Endothelial cell (in vitro differentiated cells): ENCODE data around the gene COL25A1. TPM values are rescaled to one million over a fixed set of nuclear protein-coding genes. Genes with fewer than 3 reads are reported as not detected.
"Not testable (repeated sequence)": the region's sequence is repeated elsewhere in the genome, so short reads cannot be mapped to it uniquely, and the experiment has no call there.

ENCODE experiments used
- DNase-seq: peaks from one replicate; pipeline ENCODE4 v3.0.0; 2021; ENCODE audit warnings: low spot score
- H3K27ac Mint-ChIP-seq: one replicate; pipeline ENCODE4 v1.8.0; 2021; ENCODE audit warnings: mixed read lengths, inconsistent platforms; ENCODE audit not compliant: unreplicated experiment
- H3K27me3 Mint-ChIP-seq: one replicate; pipeline ENCODE4 v1.8.0; 2021; ENCODE audit warnings: mild to moderate bottlenecking, moderate library complexity, mixed read lengths, inconsistent platforms; ENCODE audit not compliant: unreplicated experiment
- H3K36me3 Mint-ChIP-seq: one replicate; pipeline ENCODE4 v1.8.0; 2021; ENCODE audit warnings: mild to moderate bottlenecking, low read depth, mixed read lengths, inconsistent platforms; ENCODE audit not compliant: unreplicated experiment
- H3K4me1 Mint-ChIP-seq: one replicate; pipeline ENCODE4 v1.8.0; 2021; ENCODE audit warnings: mild to moderate bottlenecking, mixed read lengths, inconsistent platforms; ENCODE audit not compliant: unreplicated experiment
- H3K4me3 Mint-ChIP-seq: one replicate; pipeline ENCODE4 v1.8.0; 2021; ENCODE audit warnings: mild to moderate bottlenecking, mixed read lengths, inconsistent platforms; ENCODE audit not compliant: unreplicated experiment
- H3K9me3 Mint-ChIP-seq: one replicate; pipeline ENCODE4 v1.8.0; 2021; ENCODE audit warnings: mixed read lengths, inconsistent platforms; ENCODE audit not compliant: unreplicated experiment
- total RNA-seq: library from RNA; stranded (reverse); fragmentation: NEBNext Ultra II Directional; extraction: Animal tissue kit (Norgen Biotek cat#: 25700); gene quantifications from one replicate; pipeline ENCODE4 v1.2.1, GENCODE V29; 2021; ENCODE audit not compliant: unreplicated experiment
- TF ChIP-seq, protein P1 (sequence below): fragments of 200-600 bp; sonication (generic); IDR thresholded peaks from one replicate; pipeline ENCODE4 v1.5.0; 2021; ENCODE audit warnings: antibody characterized with exemption; ENCODE audit not compliant: unreplicated experiment

COL25A1 gene
- total RNA-seq, 1 donor from 2014 or later, result 22.7 TPM

- Mint-ChIP-seq H3K4me3 (no peak overlapping the region), H3K9me3 (no peaks in the 10 kb centered on the region), H3K27ac (no peak overlapping the region), H3K27me3 (no peaks in the 10 kb centered on the region), H3K4me1 (peaks cover 9% of the 10 kb centered on the region), H3K36me3 (no peaks in the 10 kb centered on the region)
- TF ChIP-seq, protein P1, sequence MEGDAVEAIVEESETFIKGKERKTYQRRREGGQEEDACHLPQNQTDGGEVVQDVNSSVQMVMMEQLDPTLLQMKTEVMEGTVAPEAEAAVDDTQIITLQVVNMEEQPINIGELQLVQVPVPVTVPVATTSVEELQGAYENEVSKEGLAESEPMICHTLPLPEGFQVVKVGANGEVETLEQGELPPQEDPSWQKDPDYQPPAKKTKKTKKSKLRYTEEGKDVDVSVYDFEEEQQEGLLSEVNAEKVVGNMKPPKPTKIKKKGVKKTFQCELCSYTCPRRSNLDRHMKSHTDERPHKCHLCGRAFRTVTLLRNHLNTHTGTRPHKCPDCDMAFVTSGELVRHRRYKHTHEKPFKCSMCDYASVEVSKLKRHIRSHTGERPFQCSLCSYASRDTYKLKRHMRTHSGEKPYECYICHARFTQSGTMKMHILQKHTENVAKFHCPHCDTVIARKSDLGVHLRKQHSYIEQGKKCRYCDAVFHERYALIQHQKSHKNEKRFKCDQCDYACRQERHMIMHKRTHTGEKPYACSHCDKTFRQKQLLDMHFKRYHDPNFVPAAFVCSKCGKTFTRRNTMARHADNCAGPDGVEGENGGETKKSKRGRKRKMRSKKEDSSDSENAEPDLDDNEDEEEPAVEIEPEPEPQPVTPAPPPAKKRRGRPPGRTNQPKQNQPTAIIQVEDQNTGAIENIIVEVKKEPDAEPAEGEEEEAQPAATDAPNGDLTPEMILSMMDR, result no peak
- no peak for DNase-seq
Measured at GRCh38 chr4:109077505-109077904, 225.0 kb downstream of the COL25A1 start.

DNA sequence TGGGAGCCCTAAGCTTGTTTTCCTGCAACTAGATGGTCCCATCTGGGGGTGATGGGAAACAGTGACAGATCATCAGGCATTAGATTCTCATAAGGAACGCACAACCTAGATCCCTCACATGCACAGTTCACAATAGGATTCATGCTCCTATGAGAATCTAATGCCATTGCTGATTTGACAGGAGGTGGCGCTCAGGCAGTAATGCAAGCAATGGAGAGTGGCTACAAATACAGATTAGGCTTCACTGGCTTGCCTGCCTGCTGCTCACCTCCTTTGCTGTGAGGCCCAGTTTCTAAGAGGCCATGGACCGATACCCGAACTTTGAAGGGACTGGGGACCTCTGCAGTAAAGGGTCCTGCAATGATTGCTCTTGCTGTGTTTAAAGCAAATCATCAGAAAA, 225.7 kb downstream of the COL25A1 start:
- H3K27ac Mint-ChIP-seq, H3K4me1 Mint-ChIP-seq, H3K9me3 Mint-ChIP-seq, H3K36me3 Mint-ChIP-seq, H3K27me3 Mint-ChIP-seq, DNase-seq, H3K4me3 Mint-ChIP-seq: not testable (repeated sequence)

DNA sequence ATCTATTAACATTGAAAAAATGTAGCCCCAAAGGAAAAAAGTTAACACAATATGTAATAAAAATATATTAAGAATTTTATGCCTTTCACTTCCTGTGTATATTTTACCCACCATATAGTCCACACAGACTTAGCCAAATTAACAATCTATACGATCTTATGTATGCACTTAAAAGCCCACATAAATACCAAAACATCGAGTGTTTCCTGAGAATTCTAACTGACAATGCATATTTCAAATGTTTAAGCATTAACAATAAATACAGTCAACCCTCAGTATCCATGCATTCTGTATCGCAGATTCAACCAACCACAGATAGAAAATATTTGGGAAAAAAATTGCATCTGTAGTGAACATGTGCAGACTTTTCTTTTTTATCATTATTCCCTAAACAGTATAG, 226.8 kb downstream of the COL25A1 start:
- H3K4me3 Mint-ChIP-seq, result no peak overlapping the region
- H3K27ac Mint-ChIP-seq, result no peak overlapping the region
- TF ChIP-seq, protein P1, result no peak

DNA sequence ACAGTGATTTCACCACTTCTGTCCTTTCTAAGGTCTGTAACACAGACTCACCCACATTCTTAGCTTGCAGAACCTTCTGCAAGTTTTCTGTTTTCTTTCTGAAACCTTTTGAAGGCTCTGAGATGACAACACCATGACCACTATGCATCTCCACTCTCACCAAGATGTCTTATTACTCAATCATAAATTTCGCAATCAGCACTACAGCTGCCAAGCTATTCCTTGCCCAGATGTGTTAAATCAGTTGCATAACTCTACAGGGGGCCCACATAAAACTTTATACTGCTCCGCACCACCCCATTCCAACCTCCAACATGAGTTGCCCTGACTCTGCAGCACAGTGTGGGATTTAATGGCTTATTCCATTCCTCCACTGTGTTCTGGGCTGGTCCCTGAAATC, 229.9 kb downstream of the COL25A1 start:
- Mint-ChIP-seq H3K27ac (no peak overlapping the region), H3K36me3 (no peaks in the 10 kb centered on the region), H3K4me1 (peaks cover 5% of the 10 kb centered on the region), H3K4me3 (no peak overlapping the region), H3K9me3 (no peaks in the 10 kb centered on the region), H3K27me3 (no peaks in the 10 kb centered on the region)
- no peak for DNase-seq
- TF ChIP-seq, protein P1, result no peak

More for the DNA sequence above, 226.8 kb downstream of the COL25A1 start:
- Mint-ChIP-seq H3K4me1 (peaks cover 9% of the 10 kb centered on the region), H3K9me3 (no peaks in the 10 kb centered on the region), H3K27me3 (no peaks in the 10 kb centered on the region), H3K36me3 (no peaks in the 10 kb centered on the region)
- DNase-seq, result no peak

DNA sequence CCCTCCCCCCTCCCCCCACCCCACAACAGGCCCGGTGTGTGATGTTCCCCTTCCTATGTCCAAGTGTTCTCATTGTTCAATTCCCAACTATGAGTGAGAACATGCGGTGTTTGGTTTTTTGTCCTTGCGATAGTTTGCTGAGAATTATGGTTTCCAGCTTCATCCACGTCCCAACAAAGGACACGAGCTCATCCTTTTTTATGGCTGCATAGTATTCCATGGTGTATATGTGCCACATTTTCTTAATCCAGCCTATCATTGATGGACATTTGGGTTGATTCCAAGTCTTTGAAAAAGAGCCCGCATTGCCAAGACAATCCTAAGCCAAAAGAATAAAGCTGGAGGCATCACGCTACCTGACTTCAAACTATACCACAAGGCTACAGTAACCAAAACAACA, 231.8 kb downstream of the COL25A1 start:
- not testable (repeated sequence) for H3K27ac Mint-ChIP-seq, H3K4me1 Mint-ChIP-seq, H3K9me3 Mint-ChIP-seq, H3K27me3 Mint-ChIP-seq, H3K36me3 Mint-ChIP-seq, H3K4me3 Mint-ChIP-seq, DNase-seq

DNA sequence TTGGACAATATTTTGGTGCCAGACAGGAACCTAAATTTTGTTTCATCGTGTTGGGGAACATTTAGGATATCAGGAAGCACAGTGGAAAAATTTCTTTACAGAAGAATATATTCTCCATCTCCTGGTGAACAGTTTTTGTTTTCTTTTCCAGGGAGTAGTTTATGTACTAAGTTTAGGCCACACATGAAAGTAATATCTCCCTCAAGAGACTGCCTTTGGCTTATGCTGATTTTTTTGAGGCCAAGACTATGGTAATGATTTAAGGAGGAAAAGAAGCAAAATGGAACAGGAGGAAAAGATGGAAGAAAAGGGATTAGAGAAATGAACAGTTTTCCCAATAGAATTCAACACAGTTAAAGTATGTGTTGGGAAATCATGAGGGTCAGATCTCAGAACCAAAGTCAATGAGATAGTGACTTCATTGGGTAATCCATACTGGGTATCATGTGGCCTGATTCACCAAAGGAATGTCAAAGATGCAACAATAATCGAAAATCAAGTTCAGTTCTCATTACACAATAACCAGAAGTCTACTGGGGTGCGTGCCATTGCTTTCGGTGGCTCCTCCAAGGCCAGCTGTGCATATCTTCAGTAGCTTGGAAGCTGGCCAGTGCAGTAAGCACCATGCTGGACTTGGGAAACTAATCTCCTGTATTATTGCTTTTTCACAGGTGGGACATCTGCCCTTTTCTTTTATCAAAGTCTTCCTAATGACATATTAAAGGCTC, 234.8 kb downstream of the COL25A1 start:
- Mint-ChIP-seq H3K4me1 (peaks cover 5% of the 10 kb centered on the region), H3K27me3 (no peaks in the 10 kb centered on the region), H3K36me3 (no peaks in the 10 kb centered on the region), H3K27ac (no peak overlapping the region), H3K4me3 (no peak overlapping the region), H3K9me3 (no peaks in the 10 kb centered on the region)
- TF ChIP-seq, protein P1, result no peak
- no peak for DNase-seq
